ENCODE measurements around the gene JARID2. TPM values are rescaled to one million over a fixed set of nuclear protein-coding genes. Genes with fewer than 3 reads are reported as not detected.
A peak's percentile ranks its signal among the peaks of the same experiment; 100 is the strongest.

The JARID2 gene
- total and polyA plus RNA-seq, 11 donors = 3.5 to 12.2 (median 7.5) TPM

DNA sequence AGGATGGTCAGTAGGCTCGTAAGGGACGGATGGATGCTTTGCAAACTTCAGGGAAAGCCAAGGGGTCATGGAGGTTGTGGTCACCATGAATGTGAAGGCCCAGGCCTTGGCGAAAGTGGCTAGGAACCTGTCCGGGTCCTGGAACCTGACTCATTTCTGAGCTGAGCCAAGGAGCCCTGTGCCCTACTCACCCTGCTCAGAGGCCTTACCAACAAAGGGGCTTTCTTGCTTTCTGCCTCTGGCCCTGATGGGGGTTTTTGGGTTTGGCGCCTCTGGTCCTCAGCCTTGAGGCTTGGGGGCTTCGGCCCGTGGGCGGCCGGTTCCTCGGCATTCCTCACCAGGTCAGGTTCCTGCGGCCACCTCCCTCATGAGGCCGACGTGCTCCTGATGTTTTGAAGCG is 261.9 kb downstream of the JARID2 start:
- TF ChIP-seq POLR2A (IDR thresholded peaks at IDR 0.05) = no peak
- no peak for TF ChIP-seq CTCF (IDR thresholded peaks at IDR 0.05)
- WGBS, 4 donors = 87 to 92% (median 90%) methylated on average over 14 of the region's 14 CpGs
- Histone ChIP-seq H3K27ac (no peak overlapping the region), H3K36me3 (peaks cover 0 to 76% (median 40%) of the 10 kb centered on the region in 9 donors), H3K9me3 (no peaks in the 10 kb centered on the region), H3K27me3 (no peaks in the 10 kb centered on the region), H3K4me3 (no peak overlapping the region), H3K4me1 (peaks cover 0 to 64% (median 38%) of the 10 kb centered on the region in 12 donors)
- intact Hi-C loops (cut with DNase I) = loop anchor here in 4 of 10 donors (5.0 to 10.0 kb wide), 4 partner anchors 115 to 1383 kb away; no protein-coding TSS in a partner anchor
- DNase-seq (no peak), ATAC-seq (no peak)

DNA sequence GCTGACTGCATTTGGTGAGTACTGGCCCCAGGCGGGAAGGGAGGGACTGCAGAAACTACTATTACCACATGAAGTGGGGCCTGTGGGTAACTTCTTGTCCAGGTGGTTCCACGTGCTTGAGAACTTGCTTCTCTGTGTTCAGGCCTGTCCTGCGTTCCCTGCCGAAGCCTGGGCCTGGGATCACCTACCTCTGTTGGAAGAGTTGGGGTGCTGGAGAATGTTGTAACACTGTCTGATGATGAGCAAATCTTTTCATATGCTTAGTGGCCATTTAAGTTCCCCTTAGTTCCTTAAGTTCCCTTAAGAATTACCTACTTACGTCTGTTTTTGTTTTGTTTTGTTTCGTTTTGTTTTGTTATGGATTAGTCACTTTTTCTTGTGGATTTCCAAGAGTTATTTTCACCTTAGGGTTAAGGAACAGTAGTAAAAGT is 262.6 kb downstream of the JARID2 start:
- H3K27me3 ChIP-seq = no peaks in the 10 kb centered on the region
- peak overlapping the region in 1 of 12 donors; percentile 27 for H3K27ac ChIP-seq
- H3K9me3 ChIP-seq = no peaks in the 10 kb centered on the region
- TF ChIP-seq POLR2A (IDR thresholded peaks at IDR 0.05) (no peak), CTCF (IDR thresholded peaks at IDR 0.05) (no peak)
- DNase-seq (no peak), ATAC-seq (no peak)
- H3K4me1 ChIP-seq = peaks cover 0 to 65% (median 34%) of the 10 kb centered on the region in 12 donors
- H3K4me3 ChIP-seq = no peak overlapping the region
- peaks cover 0 to 83% (median 47%) of the 10 kb centered on the region in 9 donors for H3K36me3 ChIP-seq
- WGBS, 4 donors = 92 to 96% (median 94%) methylated on average over 6 of the region's 6 CpGs
- intact Hi-C loops (cut with DNase I) = loop anchor here in 4 of 10 donors (5.0 to 10.0 kb wide), 4 partner anchors 114 to 1384 kb away; no protein-coding TSS in a partner anchor

DNA sequence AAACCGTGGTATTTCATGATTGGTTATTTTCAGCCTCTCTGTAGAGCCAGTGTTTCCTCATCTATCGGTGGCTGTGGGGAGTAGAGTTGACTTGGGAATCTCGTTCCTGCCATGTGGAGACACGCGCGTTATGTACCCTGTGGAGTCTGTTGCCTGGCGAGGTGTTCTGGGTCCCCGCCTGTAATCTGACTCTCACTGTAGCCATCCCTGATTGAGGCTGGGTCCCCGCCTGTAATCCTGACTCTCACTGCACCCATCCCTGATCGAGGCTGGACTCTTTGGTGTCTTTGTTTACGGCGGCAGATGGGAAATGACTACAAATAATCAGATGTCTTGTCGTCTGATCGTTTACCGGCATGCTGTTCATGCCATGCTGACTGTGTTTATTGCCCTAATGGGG is 263.1 kb downstream of the JARID2 start:
- TF ChIP-seq CTCF (IDR thresholded peaks at IDR 0.05) (no peak), POLR2A (IDR thresholded peaks at IDR 0.05) (no peak)
- WGBS, 4 donors = 90 to 95% (median 93%) methylated on average over 15 of the region's 15 CpGs
- Histone ChIP-seq H3K27ac (no peak overlapping the region), H3K36me3 (peaks cover 0 to 88% (median 52%) of the 10 kb centered on the region in 9 donors), H3K9me3 (no peaks in the 10 kb centered on the region), H3K4me1 (peaks cover 0 to 65% (median 30%) of the 10 kb centered on the region in 12 donors), H3K4me3 (no peak overlapping the region), H3K27me3 (no peaks in the 10 kb centered on the region)
- intact Hi-C loops (cut with DNase I) = loop anchor here in 4 of 10 donors (5.0 to 10.0 kb wide), 4 partner anchors 113 to 1384 kb away; no protein-coding TSS in a partner anchor
- no peak for ATAC-seq
- no peak for DNase-seq

DNA sequence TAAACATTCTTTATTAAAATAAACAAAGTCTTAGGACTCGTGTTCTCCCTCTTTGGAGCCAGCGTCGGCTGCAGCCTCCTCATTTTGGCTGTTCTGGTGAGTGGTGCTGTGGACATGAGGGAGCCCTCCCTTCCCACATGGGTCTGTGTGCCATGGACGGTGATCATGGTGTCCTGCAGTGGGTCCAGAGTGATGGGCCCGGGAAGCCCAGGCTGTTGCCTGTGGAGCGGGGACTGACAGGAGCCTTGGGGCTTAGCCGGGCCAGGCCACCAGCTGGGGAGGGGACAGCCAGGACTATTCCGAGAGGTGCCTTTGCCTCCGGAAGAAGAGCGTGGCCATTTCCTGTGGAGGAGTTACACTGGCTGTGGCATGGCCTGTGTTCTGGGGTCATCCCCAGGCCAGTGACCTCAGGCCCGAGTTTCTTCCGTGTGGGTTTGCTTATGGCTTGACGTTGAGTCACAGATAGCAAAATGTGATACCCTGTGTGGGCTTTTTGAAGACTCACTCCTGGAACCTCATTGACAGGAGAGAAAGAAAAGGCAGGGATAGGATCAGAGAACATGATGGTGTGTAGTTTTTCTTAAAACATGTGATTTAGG is 263.6 kb downstream of the JARID2 start:
- intact Hi-C loops (cut with DNase I) = loop anchor here in 4 of 10 donors (5.0 to 10.0 kb wide), 4 partner anchors 113 to 1385 kb away; no protein-coding TSS in a partner anchor
- Histone ChIP-seq H3K4me1 (peaks cover 0 to 62% (median 25%) of the 10 kb centered on the region in 12 donors), H3K36me3 (peaks cover 0 to 93% (median 56%) of the 10 kb centered on the region in 9 donors), H3K4me3 (no peak overlapping the region), H3K27me3 (no peaks in the 10 kb centered on the region), H3K9me3 (no peaks in the 10 kb centered on the region), H3K27ac (no peak overlapping the region)
- no peak for ATAC-seq
- TF ChIP-seq POLR2A (IDR thresholded peaks at IDR 0.05) (no peak), CTCF (IDR thresholded peaks at IDR 0.05) (no peak)
- 85 to 92% (median 87%) methylated on average over 13 of the region's 13 CpGs for WGBS, 4 donors
- no peak for DNase-seq

Data from heart left ventricle (tissue), 16 donors.